ENCODE measurements around the gene GPR107.

GPR107 gene

GRCh38 chr9:130155647-130156046 is 101.9 kb downstream of the GPR107 start:
- in situ Hi-C loops (cut with HindIII; ENCODE audit: low sequenced_read_pairs): no loop called here

- in situ Hi-C loops (cut with HindIII; ENCODE audit: low sequenced_read_pairs): no loop called here
Observed at GRCh38 chr9:130156672-130157071, 103.0 kb downstream of the GPR107 start.

GRCh38 chr9:130157079-130157478 is 103.4 kb downstream of the GPR107 start:
- in situ Hi-C loops (cut with HindIII; ENCODE audit: low sequenced_read_pairs): no loop called here

- in situ Hi-C loops (cut with HindIII; ENCODE audit: low sequenced_read_pairs): no loop called here
Observed at GRCh38 chr9:130158001-130158400, 104.3 kb downstream of the GPR107 start.

GRCh38 chr9:130159057-130159456 is 105.4 kb downstream of the GPR107 start:
- in situ Hi-C loops (cut with HindIII; ENCODE audit: low sequenced_read_pairs): no loop called here

- in situ Hi-C loops (cut with HindIII; ENCODE audit: low sequenced_read_pairs): no loop called here
Observed at GRCh38 chr9:130159915-130160670, 106.4 kb downstream of the GPR107 start.

- in situ Hi-C loops (cut with HindIII; ENCODE audit: low sequenced_read_pairs): no loop called here
Observed at GRCh38 chr9:130160862-130161470, 107.3 kb downstream of the GPR107 start.

- in situ Hi-C loops (cut with HindIII; ENCODE audit: low sequenced_read_pairs): no loop called here
Observed at GRCh38 chr9:130165579-130165978, 111.9 kb downstream of the GPR107 start.

GRCh38 chr9:130166399-130166798 is 112.7 kb downstream of the GPR107 start:
- in situ Hi-C loops (cut with HindIII; ENCODE audit: low sequenced_read_pairs): no loop called here

- in situ Hi-C loops (cut with HindIII; ENCODE audit: low sequenced_read_pairs): no loop called here
Observed at GRCh38 chr9:130167927-130168326, 114.2 kb downstream of the GPR107 start.

- in situ Hi-C loops (cut with HindIII; ENCODE audit: low sequenced_read_pairs): no loop called here
Observed at GRCh38 chr9:130171226-130172148, 117.8 kb downstream of the GPR107 start.

- in situ Hi-C loops (cut with HindIII; ENCODE audit: low sequenced_read_pairs): no loop called here
Observed at GRCh38 chr9:130172161-130172857, 118.6 kb downstream of the GPR107 start, which contains the start of gene NCS1. Gene NCS1 (plus strand): TSS chr9:130172404. CDS start chr9:130172664, 260 bp downstream.

GRCh38 chr9:130172858-130173665 is 119.4 kb downstream of the GPR107 start:
- in situ Hi-C loops (cut with HindIII; ENCODE audit: low sequenced_read_pairs): no loop called here

- in situ Hi-C loops (cut with HindIII; ENCODE audit: low sequenced_read_pairs): no loop called here
Observed at GRCh38 chr9:130173666-130173983, 119.9 kb downstream of the GPR107 start.

- in situ Hi-C loops (cut with HindIII; ENCODE audit: low sequenced_read_pairs): no loop called here
Observed at GRCh38 chr9:130174025-130174424, 120.3 kb downstream of the GPR107 start.

GRCh38 chr9:130174920-130175321 is 121.2 kb downstream of the GPR107 start:
- in situ Hi-C loops (cut with HindIII; ENCODE audit: low sequenced_read_pairs): no loop called here

GRCh38 chr9:130175355-130175754 is 121.6 kb downstream of the GPR107 start:
- in situ Hi-C loops (cut with HindIII; ENCODE audit: low sequenced_read_pairs): no loop called here

- in situ Hi-C loops (cut with HindIII; ENCODE audit: low sequenced_read_pairs): no loop called here
Observed at GRCh38 chr9:130176760-130177159, 123.1 kb downstream of the GPR107 start.

- in situ Hi-C loops (cut with HindIII; ENCODE audit: low sequenced_read_pairs): no loop called here
Observed at GRCh38 chr9:130177898-130178805, 124.4 kb downstream of the GPR107 start.
